Smooth muscle cell (in vitro differentiated cells): ENCODE measurements around the gene SLC49A3. TPM values are rescaled to one million over a fixed set of nuclear protein-coding genes. Genes with fewer than 3 reads are reported as not detected.

Experiments used
- DNase-seq: peaks from one replicate; lab custom pipeline; 2025; ENCODE audit not compliant: unreplicated experiment; lab: John Stamatoyannopoulos, UW
- H2AFZ ChIP-seq: fragments of 200-600 bp; sonication (generic); 2 replicates; pipeline ENCODE4 v1.6.0; 2016; ENCODE audit warnings: antibody characterized with exemption, low read depth, mild to moderate bottlenecking
- H3F3A ChIP-seq: fragments of 200-600 bp; sonication (generic); 2 replicates; pipeline ENCODE4 v1.6.0; 2017; ENCODE audit warnings: antibody characterized with exemption, low read depth
- H3K27ac ChIP-seq: fragments of 200-600 bp; sonication (generic); 2 replicates; pipeline ENCODE4 v1.5.1; 2016; ENCODE audit warnings: low read depth, mild to moderate bottlenecking
- H3K27me3 ChIP-seq: fragments of 200-600 bp; sonication (generic); 2 replicates; pipeline ENCODE4 v1.6.1; 2016; ENCODE audit warnings: low read depth, mild to moderate bottlenecking
- H3K36me3 ChIP-seq: fragments of 200-600 bp; sonication (generic); 2 replicates; pipeline ENCODE4 v1.5.1; 2016; ENCODE audit warnings: low read depth
- H3K4me1 ChIP-seq: fragments of 200-600 bp; sonication (generic); 2 replicates; pipeline ENCODE4 v1.5.1; 2016; ENCODE audit warnings: low read depth
- H3K4me2 ChIP-seq: fragments of 200-600 bp; sonication (generic); 2 replicates; pipeline ENCODE4 v1.6.0; 2016; ENCODE audit warnings: mild to moderate bottlenecking
- H3K4me3 ChIP-seq: fragments of 200-600 bp; sonication (generic); 2 replicates; pipeline ENCODE4 v1.5.1; 2016; ENCODE audit warnings: mild to moderate bottlenecking
- H3K79me2 ChIP-seq: fragments of 200-600 bp; sonication (generic); 2 replicates; pipeline ENCODE4 v1.6.0; 2016; ENCODE audit warnings: low read depth, mild to moderate bottlenecking
- H3K9ac ChIP-seq: fragments of 200-600 bp; sonication (generic); 2 replicates; pipeline ENCODE4 v1.6.0; 2016; ENCODE audit warnings: low read depth
- H3K9me3 ChIP-seq: fragments of 200-600 bp; sonication (generic); replicated peaks from 2 replicates; pipeline ENCODE4 v1.5.1; 2016; ENCODE audit warnings: low read depth
- H4K20me1 ChIP-seq: fragments of 200-600 bp; sonication (generic); 2 replicates; pipeline ENCODE4 v1.6.0; 2016; ENCODE audit warnings: low read depth
- CTCF ChIP-seq: fragments of 200-600 bp; sonication (generic); IDR thresholded peaks from 2 replicates; pipeline ENCODE4 v1.5.1; 2017; ENCODE audit warnings: borderline replicate concordance, mild to moderate bottlenecking, antibody characterized with exemption; ENCODE audit not compliant: insufficient read depth, poor library complexity, severe bottlenecking
- WGBS: methylation state at CpG from one replicate; pipeline ENCODE4 v1.1.7; 2016; ENCODE audit warnings: low lambda C conversion rate; 5-methylcytosine and 5-hydroxymethylcytosine counted together
- polyA plus RNA-seq: library from polyadenylated mRNA; unstranded; fragments of >200 nt; fragmentation: Nextera tagmentation; extraction: Ambion mirVana; gene quantifications from 2 replicates; pipeline ENCODE4 v1.2.1, GENCODE V29; 2016
- total RNA-seq: library from RNA; depleted of rRNA; stranded (reverse); fragments of >200 nt; gene quantifications from 2 replicates; pipeline ENCODE4 v1.2.3, GENCODE V29; 2014

The SLC49A3 gene
- total and polyA plus RNA-seq, 2 experiments from 2014 or later = 26.4 to 40.2 TPM

GRCh38 chr4:687971-688853 lies 739 bp downstream of the SLC49A3 start:
- Histone ChIP-seq H3K4me1 (peaks cover 10% of the 10 kb centered on the region), H3K9ac (peak overlapping the region; percentile 81), H4K20me1 (no peaks in the 10 kb centered on the region), H3K4me2 (peak overlapping the region; percentile 91), H3K27ac (peak overlapping the region; percentile 97), H3K27me3 (no peaks in the 10 kb centered on the region), H3F3A (peaks cover 12% of the 10 kb centered on the region), H3K79me2 (peaks cover 8% of the 10 kb centered on the region), H3K4me3 (peak overlapping the region; percentile 57), H2AFZ (no peak overlapping the region), H3K9me3 (no peaks in the 10 kb centered on the region), H3K36me3 (no peaks in the 10 kb centered on the region)
- 77% methylated on average over 22 of the region's 26 CpGs for WGBS
- DNase-seq = no peak
- TF ChIP-seq CTCF = no peak

- no peak overlapping the region for H2AFZ ChIP-seq
- no peak overlapping the region for H3K4me3 ChIP-seq
- H3K9ac ChIP-seq = peak overlapping the region; percentile 81
- H3K4me2 ChIP-seq = peak overlapping the region; percentile 91
- peak; percentile 69 for DNase-seq
- no peak for TF ChIP-seq CTCF
- no peaks in the 10 kb centered on the region for H3K36me3 ChIP-seq
- no peaks in the 10 kb centered on the region for H4K20me1 ChIP-seq
- peaks cover 8% of the 10 kb centered on the region for H3K79me2 ChIP-seq
- peak overlapping the region; percentile 97 for H3K27ac ChIP-seq
- H3K9me3 ChIP-seq = no peaks in the 10 kb centered on the region
- WGBS = 31% methylated on average over 37 of the region's 38 CpGs
- H3K4me1 ChIP-seq = peaks cover 10% of the 10 kb centered on the region
- peaks cover 12% of the 10 kb centered on the region for H3F3A ChIP-seq
- no peaks in the 10 kb centered on the region for H3K27me3 ChIP-seq
Measured at GRCh38 chr4:687048-687970, 1.6 kb downstream of the SLC49A3 start.

- H3K4me2 ChIP-seq = peak overlapping the region; percentile 91
- H3K27ac ChIP-seq = peak overlapping the region; percentile 97
- no peak overlapping the region for H3K4me3 ChIP-seq
- H3K27me3 ChIP-seq = no peaks in the 10 kb centered on the region
- 96% methylated on average over 28 of the region's 31 CpGs for WGBS
- no peaks in the 10 kb centered on the region for H4K20me1 ChIP-seq
- no peak overlapping the region for H2AFZ ChIP-seq
- H3F3A ChIP-seq = peaks cover 12% of the 10 kb centered on the region
- H3K9me3 ChIP-seq = no peaks in the 10 kb centered on the region
- H3K36me3 ChIP-seq = no peaks in the 10 kb centered on the region
- peaks cover 10% of the 10 kb centered on the region for H3K4me1 ChIP-seq
- no peak overlapping the region for H3K9ac ChIP-seq
- H3K79me2 ChIP-seq = peaks cover 8% of the 10 kb centered on the region
- DNase-seq = no peak
- TF ChIP-seq CTCF = no peak
Measured at GRCh38 chr4:686413-687040, 2.4 kb downstream of the SLC49A3 start.
